HL-60 (cell line): ENCODE results near the gene CARMIL1.

Experiments
- DNase-seq, 2 experiments: peaks; one replicate each; pipeline ENCODE4 v3.0.0-alpha.2; 2010 to 2020; ENCODE audit warnings: low read depth in 1 of 2, low spot score in 1 of 2
- H3K27ac ChIP-seq: fragments of 250-450 bp; sonication (Bioruptor Pico); replicated peaks from 2 replicates; pipeline ENCODE4 v1.5.1; 2020; ENCODE audit warnings: mild to moderate bottlenecking, moderate library complexity
- H3K27me3 ChIP-seq: fragments of 250-450 bp; sonication (Bioruptor Pico); 2 replicates; pipeline ENCODE4 v1.5.1; 2021; ENCODE audit warnings: mild to moderate bottlenecking, moderate library complexity; ENCODE audit not compliant: insufficient read depth, poor library complexity, severe bottlenecking
- H3K4me3 ChIP-seq: replicated peaks from 2 replicates; pipeline ENCODE4 v1.5.1; 2011; ENCODE audit warnings: mild to moderate bottlenecking, control low read depth, low read length; ENCODE audit not compliant: insufficient read depth
- GABPA ChIP-seq: IDR thresholded peaks from 2 replicates; pipeline ENCODE4 v1.6.1; 2012; ENCODE audit warnings: low read depth
- POLR2AphosphoS5 ChIP-seq: IDR thresholded peaks from 2 replicates; pipeline ENCODE4 v1.6.1; 2012; ENCODE audit warnings: low read depth
- SPI1 ChIP-seq: IDR thresholded peaks from 2 replicates; pipeline ENCODE4 v1.6.1; 2012; ENCODE audit warnings: low read depth, mild to moderate bottlenecking, borderline replicate concordance
- TF ChIP-seq, protein P1 (sequence below): IDR thresholded peaks from one replicate; pipeline ENCODE4 v1.5.1; 2011; ENCODE audit warnings: low read length, control low read depth, inconsistent platforms; ENCODE audit not compliant: insufficient read depth
- TF ChIP-seq, protein P2 (sequence below): IDR thresholded peaks from 2 replicates; pipeline ENCODE4 v1.6.1; 2012; ENCODE audit warnings: low read depth; ENCODE audit not compliant: insufficient replicate concordance

CARMIL1 gene

DNA sequence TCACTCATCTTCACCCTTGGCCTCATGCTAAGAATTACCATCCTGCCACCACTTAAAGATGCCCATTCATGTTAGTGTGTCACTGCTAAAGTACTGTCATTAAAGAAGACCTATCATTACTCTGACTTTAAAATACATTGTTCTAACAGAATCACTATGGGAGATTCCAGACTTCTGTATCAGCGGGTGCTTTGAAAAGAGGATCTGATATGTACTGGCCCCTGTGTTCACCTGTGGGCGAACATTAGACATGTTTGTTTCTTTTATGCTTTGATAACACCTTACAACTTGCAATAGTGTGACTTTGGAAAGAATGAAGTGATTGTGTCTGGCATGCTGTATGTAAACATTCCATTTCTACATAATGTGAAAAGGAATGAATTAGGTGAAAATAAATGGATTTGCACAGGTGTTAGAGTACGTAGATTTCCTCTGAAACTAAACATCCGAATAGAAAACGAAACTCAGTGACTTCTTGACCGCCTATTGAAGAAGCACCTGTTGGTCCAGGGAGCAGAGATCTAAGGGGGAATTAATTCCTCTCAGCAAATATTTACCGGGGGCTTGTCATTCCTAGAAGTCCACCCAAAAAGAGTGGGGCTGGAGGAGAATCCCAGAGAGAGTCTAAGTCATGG is 132.3 kb downstream of the CARMIL1 start:
- Histone ChIP-seq H3K4me3 (no peak overlapping the region), H3K27ac (no peak overlapping the region), H3K27me3 (peaks cover 2% of the 10 kb centered on the region)
- TF ChIP-seq POLR2AphosphoS5 (no peak), SPI1 (no peak), GABPA (no peak)
- TF ChIP-seq, protein P1, sequence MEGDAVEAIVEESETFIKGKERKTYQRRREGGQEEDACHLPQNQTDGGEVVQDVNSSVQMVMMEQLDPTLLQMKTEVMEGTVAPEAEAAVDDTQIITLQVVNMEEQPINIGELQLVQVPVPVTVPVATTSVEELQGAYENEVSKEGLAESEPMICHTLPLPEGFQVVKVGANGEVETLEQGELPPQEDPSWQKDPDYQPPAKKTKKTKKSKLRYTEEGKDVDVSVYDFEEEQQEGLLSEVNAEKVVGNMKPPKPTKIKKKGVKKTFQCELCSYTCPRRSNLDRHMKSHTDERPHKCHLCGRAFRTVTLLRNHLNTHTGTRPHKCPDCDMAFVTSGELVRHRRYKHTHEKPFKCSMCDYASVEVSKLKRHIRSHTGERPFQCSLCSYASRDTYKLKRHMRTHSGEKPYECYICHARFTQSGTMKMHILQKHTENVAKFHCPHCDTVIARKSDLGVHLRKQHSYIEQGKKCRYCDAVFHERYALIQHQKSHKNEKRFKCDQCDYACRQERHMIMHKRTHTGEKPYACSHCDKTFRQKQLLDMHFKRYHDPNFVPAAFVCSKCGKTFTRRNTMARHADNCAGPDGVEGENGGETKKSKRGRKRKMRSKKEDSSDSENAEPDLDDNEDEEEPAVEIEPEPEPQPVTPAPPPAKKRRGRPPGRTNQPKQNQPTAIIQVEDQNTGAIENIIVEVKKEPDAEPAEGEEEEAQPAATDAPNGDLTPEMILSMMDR: no peak
- TF ChIP-seq, protein P2, sequence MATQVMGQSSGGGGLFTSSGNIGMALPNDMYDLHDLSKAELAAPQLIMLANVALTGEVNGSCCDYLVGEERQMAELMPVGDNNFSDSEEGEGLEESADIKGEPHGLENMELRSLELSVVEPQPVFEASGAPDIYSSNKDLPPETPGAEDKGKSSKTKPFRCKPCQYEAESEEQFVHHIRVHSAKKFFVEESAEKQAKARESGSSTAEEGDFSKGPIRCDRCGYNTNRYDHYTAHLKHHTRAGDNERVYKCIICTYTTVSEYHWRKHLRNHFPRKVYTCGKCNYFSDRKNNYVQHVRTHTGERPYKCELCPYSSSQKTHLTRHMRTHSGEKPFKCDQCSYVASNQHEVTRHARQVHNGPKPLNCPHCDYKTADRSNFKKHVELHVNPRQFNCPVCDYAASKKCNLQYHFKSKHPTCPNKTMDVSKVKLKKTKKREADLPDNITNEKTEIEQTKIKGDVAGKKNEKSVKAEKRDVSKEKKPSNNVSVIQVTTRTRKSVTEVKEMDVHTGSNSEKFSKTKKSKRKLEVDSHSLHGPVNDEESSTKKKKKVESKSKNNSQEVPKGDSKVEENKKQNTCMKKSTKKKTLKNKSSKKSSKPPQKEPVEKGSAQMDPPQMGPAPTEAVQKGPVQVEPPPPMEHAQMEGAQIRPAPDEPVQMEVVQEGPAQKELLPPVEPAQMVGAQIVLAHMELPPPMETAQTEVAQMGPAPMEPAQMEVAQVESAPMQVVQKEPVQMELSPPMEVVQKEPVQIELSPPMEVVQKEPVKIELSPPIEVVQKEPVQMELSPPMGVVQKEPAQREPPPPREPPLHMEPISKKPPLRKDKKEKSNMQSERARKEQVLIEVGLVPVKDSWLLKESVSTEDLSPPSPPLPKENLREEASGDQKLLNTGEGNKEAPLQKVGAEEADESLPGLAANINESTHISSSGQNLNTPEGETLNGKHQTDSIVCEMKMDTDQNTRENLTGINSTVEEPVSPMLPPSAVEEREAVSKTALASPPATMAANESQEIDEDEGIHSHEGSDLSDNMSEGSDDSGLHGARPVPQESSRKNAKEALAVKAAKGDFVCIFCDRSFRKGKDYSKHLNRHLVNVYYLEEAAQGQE: no peak
- DNase-seq: no peak

DNA sequence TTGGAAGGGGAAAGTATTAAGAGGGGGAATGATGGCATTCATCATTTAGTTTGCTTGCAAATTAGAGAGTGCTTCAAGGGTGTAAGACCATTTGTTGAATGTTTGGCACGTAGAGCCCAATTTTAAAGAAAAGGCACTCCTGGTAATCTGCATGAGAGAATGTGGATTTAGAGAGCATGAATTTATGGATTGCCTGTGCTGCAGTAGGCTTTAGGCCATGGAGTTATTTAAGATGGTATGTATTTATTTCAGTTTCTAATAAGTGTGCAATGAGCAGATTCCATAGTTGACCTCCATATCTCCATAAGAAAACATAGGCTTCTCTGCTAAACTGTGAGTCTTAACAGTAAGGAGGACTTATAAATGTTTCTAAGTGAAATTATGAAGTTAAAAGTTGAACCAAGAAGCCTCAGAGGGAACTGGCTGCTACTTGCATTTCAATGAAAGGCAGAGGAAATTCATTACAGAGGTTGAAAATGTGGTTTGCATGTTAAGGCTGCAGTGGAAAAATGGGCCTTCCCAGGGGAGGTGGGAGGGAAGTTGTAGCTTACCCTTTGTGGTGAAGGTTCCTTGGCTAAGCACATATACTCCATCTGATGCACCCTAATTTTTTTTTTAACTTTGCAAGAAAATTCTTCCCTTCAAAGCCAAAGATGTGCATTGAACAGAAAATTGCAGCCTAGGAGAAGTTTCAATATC is 134.2 kb downstream of the CARMIL1 start:
- peak in 1 of 2 experiments; percentile 7 for DNase-seq
- Histone ChIP-seq H3K27me3 (peaks cover 2% of the 10 kb centered on the region), H3K27ac (no peak overlapping the region), H3K4me3 (no peak overlapping the region)
- TF ChIP-seq, protein P1: no peak
- TF ChIP-seq, protein P2: no peak
- TF ChIP-seq SPI1 (no peak), POLR2AphosphoS5 (no peak), GABPA (no peak)

DNA sequence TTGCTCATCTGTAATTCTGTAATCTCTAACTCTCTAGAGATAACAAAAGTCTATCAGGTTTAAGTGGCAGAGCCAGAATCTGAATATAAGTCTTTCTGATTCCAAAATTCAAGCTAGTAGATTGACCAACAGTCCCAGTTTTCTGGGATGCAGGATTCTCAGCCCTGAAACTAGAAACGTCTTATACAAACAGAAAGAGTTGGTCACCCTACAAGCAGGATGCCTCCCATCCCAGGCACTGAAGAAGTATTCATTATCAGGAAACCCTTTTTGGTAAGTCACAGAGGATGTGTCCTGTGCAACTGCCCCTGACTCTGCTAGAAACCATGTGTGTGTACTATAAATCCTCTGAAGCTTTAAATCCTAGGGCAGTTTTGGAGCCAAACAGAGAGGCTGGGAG is 135.0 kb downstream of the CARMIL1 start:
- no peak for DNase-seq
- Histone ChIP-seq H3K27me3 (peaks cover 2% of the 10 kb centered on the region), H3K27ac (no peak overlapping the region), H3K4me3 (no peak overlapping the region)
- TF ChIP-seq SPI1 (no peak), POLR2AphosphoS5 (no peak), GABPA (no peak)
- TF ChIP-seq, protein P1: no peak
- TF ChIP-seq, protein P2: no peak
